Measurements from ENCODE around the gene PKM. TPM values are rescaled to one million over a fixed set of nuclear protein-coding genes. Genes with fewer than 3 reads are reported as not detected.

PKM gene
- total RNA-seq, 1 experiment from 2014 or later, result 1,026 TPM

GRCh38 chr15:72182244-72182643, 48.7 kb downstream of the PKM start:
- no peak overlapping the region for H3K4ac ChIP-seq (ENCODE audit: low read depth, low read length)
- H2AFZ ChIP-seq (ENCODE audit: low read length), result no peak overlapping the region
- H2BK120ac ChIP-seq (ENCODE audit: low read depth, low read length, poor library complexity, severe bottlenecking), result no peak overlapping the region
- Mint-ChIP-seq H3K27me3 (ENCODE audit: low read depth) (peaks cover 29% of the 10 kb centered on the region), H3K9me3 (no peaks in the 10 kb centered on the region), H3K36me3 (ENCODE audit: insufficient read depth in 1 of 3, low read depth in 3 of 3) (no peaks in the 10 kb centered on the region), H3K27ac (no peak overlapping the region), H3K4me1 (peaks cover 11 to 17% of the 10 kb centered on the region in 2 experiments), H3K4me3 (no peak overlapping the region)
- no peak overlapping the region for H4K8ac ChIP-seq (replicated peaks; ENCODE audit: insufficient read length, low read depth, low read length)
- no peak for DNase-seq
- H3K79me1 ChIP-seq (ENCODE audit: insufficient read depth, low read depth, low read length, poor library complexity, severe bottlenecking), result no peaks in the 10 kb centered on the region
- no peaks in the 10 kb centered on the region for H3K4me1 ChIP-seq (ENCODE audit: insufficient read depth, low read length)
- no peak overlapping the region for H3K56ac ChIP-seq (ENCODE audit: insufficient read length, low read depth, low read length)
- H2BK5ac ChIP-seq (ENCODE audit: insufficient read length, low read length), result no peak overlapping the region
- H3K27me3 ChIP-seq (ENCODE audit: insufficient read depth, low read length), result no peaks in the 10 kb centered on the region
- no peak overlapping the region for H3K27ac ChIP-seq (ENCODE audit: insufficient read length, low read depth, low read length)
- no peak overlapping the region for H4K5ac ChIP-seq (ENCODE audit: insufficient read length, low read depth, low read length)
- no peak overlapping the region for H2BK15ac ChIP-seq (ENCODE audit: low read depth, low read length)
- no peak overlapping the region for H3K14ac ChIP-seq (ENCODE audit: insufficient read depth, low read length)
- H3K9me3 ChIP-seq (ENCODE audit: control insufficient read depth, low read depth, low read length), result no peaks in the 10 kb centered on the region
- no CpG with 5 or more reads among the region's 3 CpGs for WGBS (ENCODE audit: extremely low coverage, insufficient read length, low lambda C conversion rate)
- H3K23ac ChIP-seq (ENCODE audit: insufficient read length, low read depth, low read length), result no peak overlapping the region
- no peak for TF ChIP-seq CTCF (conservative IDR thresholded peaks at IDR 0.05)
- no peak overlapping the region for H2AK5ac ChIP-seq (ENCODE audit: insufficient read length, low read length)
- no peaks in the 10 kb centered on the region for H3K79me2 ChIP-seq (ENCODE audit: insufficient read depth, low read length)
- H4K91ac ChIP-seq (ENCODE audit: insufficient read length, low read depth, low read length), result no peak overlapping the region
- H3K4me2 ChIP-seq (ENCODE audit: insufficient read depth, insufficient read length, low read length), result no peak overlapping the region
- no peak overlapping the region for H2BK12ac ChIP-seq (ENCODE audit: insufficient read length, low read depth, low read length)
- no peak overlapping the region for H3T11ph ChIP-seq (ENCODE audit: low read length)
- H4K20me1 ChIP-seq (ENCODE audit: control insufficient read depth, insufficient read depth, insufficient read length), result no peaks in the 10 kb centered on the region
- no peak overlapping the region for H3K18ac ChIP-seq (ENCODE audit: insufficient read length, low read depth, low read length)
- H3K9ac ChIP-seq (ENCODE audit: extremely low read depth, insufficient read length, low read length), result no peak overlapping the region
- H2BK20ac ChIP-seq (ENCODE audit: low read depth, low read length, poor library complexity, severe bottlenecking), result no peak overlapping the region
- no peaks in the 10 kb centered on the region for H3K23me2 ChIP-seq (ENCODE audit: insufficient read length, low read depth, low read length, poor library complexity, severe bottlenecking)
